WI38 (cell line): ENCODE results near the gene KLHL3.

Experiments
- H3K4me3 ChIP-seq: 2 replicates; pipeline ENCODE4 v1.5.1; 2011; ENCODE audit warnings: low read depth, mild to moderate bottlenecking, control low read depth, low read length
- CTCF ChIP-seq: IDR thresholded peaks from 2 replicates; pipeline ENCODE4 v1.5.1; 2012; ENCODE audit warnings: low read depth, mild to moderate bottlenecking, control low read depth, low read length

KLHL3 gene

GRCh38 chr5:137731176-137731575, 4.7 kb downstream of the KLHL3 start:
- no peak overlapping the region for H3K4me3 ChIP-seq
- TF ChIP-seq CTCF, result no peak

DNA sequence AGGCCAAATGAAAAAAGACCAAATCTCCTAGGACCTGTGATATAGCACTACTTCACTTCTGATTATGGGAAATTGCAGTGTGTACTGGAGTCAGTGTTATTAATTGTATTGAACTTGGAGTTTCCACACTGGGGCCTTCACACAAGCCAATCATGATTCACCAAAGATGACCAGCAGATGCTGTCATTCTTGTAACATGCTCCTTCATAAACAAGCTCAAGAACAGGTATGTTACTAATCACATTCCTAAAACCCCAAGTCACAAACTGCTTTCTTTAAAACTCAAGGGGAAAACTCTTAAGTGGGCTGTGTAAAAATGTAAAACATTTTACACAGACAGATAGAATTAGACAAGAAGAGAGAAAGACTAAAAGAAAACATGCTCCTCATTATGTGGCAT, 5.6 kb downstream of the KLHL3 start:
- TF ChIP-seq CTCF, result no peak
- H3K4me3 ChIP-seq, result no peak overlapping the region

DNA sequence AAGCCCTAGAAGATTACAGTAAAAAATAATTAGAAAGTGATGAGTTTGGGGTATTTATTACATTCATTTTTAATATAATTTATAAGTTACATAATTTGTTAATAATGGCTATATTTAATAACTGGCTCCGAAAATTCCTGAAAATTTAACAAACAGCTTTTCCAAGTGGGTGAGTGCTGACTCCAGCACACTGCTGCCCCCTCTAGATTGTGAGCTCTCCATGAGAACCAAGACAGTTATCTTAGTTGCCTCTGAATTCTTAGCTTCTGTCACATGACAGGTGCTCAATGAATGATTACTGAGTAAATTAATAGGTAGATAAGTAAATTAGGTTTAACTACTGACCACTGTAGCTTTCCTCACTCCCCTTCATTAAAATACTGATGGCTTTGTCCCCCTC, 7.8 kb downstream of the KLHL3 start:
- H3K4me3 ChIP-seq, result no peak overlapping the region
- 0 out of 2 replicates have a peak, but pooled peaks have one; percentile 4 for TF ChIP-seq CTCF

DNA sequence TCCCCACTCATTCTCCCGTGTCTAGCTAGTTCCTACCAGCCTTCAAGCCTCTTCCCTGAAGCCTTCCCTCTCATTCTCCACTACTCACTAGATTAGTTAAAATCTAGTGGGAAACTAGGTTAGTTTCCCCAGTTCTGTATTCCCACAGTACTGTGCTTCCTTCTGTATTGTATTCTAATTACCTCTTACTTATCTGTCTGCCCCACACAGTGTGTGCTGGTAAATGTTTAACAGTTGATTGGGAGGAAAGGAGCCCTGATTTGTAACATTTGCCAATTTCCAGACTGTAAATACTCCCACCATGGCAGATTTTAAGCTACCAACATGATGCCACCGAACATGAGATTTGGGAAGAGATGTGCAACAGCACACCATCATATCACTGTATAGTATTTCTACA, 8.3 kb downstream of the KLHL3 start:
- TF ChIP-seq CTCF, result no peak
- no peak overlapping the region for H3K4me3 ChIP-seq

DNA sequence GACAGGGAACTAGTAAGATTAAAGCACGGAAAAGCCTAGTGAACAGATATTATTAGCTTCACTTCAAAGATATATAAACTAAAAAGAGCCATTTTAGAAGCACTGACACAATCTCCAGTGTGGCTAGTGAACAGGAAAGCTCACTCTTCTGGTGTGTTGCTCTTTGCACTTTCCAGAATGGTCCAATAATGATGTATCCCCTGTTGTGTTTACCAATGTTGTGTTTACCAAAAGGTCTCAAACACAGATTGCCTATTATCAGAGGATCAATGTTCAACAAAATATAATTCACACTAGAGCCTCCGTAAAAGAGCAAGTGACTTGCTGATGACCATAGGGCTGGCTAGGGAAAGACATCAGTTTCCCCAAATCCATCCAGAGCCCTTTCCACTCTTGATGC, 11.6 kb downstream of the KLHL3 start:
- no peak overlapping the region for H3K4me3 ChIP-seq
- TF ChIP-seq CTCF, result no peak

DNA sequence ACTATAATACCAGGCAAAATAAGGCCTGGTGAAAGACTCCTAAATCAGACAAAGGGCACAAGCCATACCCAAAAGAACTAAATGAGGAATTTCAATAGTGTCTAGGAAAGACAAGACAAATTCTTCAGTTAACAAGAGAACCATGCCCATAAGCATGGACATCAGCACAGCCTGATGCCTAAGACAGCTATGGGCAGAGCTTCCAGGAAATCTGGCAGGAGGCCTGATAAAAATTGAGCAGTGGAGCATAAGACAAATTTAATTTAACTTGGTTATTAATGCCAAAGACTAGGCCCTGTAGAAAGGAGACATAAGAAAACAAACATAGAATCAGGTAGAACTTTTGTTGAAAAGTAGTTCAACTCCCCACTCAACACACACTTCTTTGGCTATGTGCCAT, 17.3 kb downstream of the KLHL3 start:
- no peak for TF ChIP-seq CTCF

GRCh38 chr5:137716337-137716736, 19.6 kb downstream of the KLHL3 start:
- TF ChIP-seq CTCF, result no peak
- no peak overlapping the region for H3K4me3 ChIP-seq

More for the DNA sequence above, 17.3 kb downstream of the KLHL3 start:
- no peak overlapping the region for H3K4me3 ChIP-seq

GRCh38 chr5:137715456-137715855, 20.4 kb downstream of the KLHL3 start:
- no peak for TF ChIP-seq CTCF
- H3K4me3 ChIP-seq, result no peak overlapping the region
